OCI-LY3 (cell line): ENCODE results near the gene CD99L2.

Experiments
- H2AFZ ChIP-seq: fragments of 200-600, 300-600 bp; shearing (Covaris generic); 2 replicates; pipeline ENCODE4 v1.6.0; 2014; ENCODE audit warnings: antibody characterized with exemption, low read depth, low read length
- H3K27ac ChIP-seq: fragments of 200-600, 300-600 bp; sonication (generic); 2 replicates; pipeline ENCODE4 v1.5.1; 2014; ENCODE audit warnings: mild to moderate bottlenecking, low read length, moderate library complexity, mixed read lengths
- H3K27me3 ChIP-seq: fragments of 200-600, 300-600 bp; sonication (generic); 2 replicates; pipeline ENCODE4 v1.6.1; 2014; ENCODE audit warnings: low read depth, low read length, mixed read lengths
- H3K36me3 ChIP-seq: fragments of 200-600, 300-600 bp; sonication (generic); replicated peaks from 2 replicates; pipeline ENCODE3; 2014; ENCODE audit warnings: low read depth, low read length, mixed read lengths
- H3K4me1 ChIP-seq: fragments of 300-600, 200-600 bp; sonication (generic); 2 replicates; pipeline ENCODE4 v1.6.1; 2014; ENCODE audit warnings: low read length, mixed read lengths
- H3K4me2 ChIP-seq: fragments of 200-600, 300-600 bp; sonication (generic); 2 replicates; pipeline ENCODE4 v1.6.1; 2014; ENCODE audit warnings: low read length, mixed read lengths
- H3K4me3 ChIP-seq: fragments of 300-600, 200-600 bp; sonication (generic); 2 replicates; pipeline ENCODE4 v1.5.1; 2014; ENCODE audit warnings: antibody characterized with exemption, mild to moderate bottlenecking, low read length, moderate library complexity
- H3K79me2 ChIP-seq: fragments of 300-600, 200-600 bp; shearing (Covaris generic); 2 replicates; pipeline ENCODE4 v1.6.1; 2014; ENCODE audit warnings: mild to moderate bottlenecking, low read length, mixed read lengths
- H3K9ac ChIP-seq: fragments of 300-600, 200-600 bp; shearing (Covaris generic); 2 replicates; pipeline ENCODE4 v1.6.0; 2014; ENCODE audit warnings: mild to moderate bottlenecking, low read length, moderate library complexity
- H3K9me3 ChIP-seq: fragments of 200-600, 300-600 bp; shearing (Covaris generic); 2 replicates; pipeline ENCODE4 v1.6.1; 2014; ENCODE audit warnings: low read length, mixed read lengths; ENCODE audit not compliant: insufficient read depth
- H4K20me1 ChIP-seq: fragments of 200-600, 300-600 bp; sonication (generic); 2 replicates; pipeline ENCODE4 v1.6.1; 2016; ENCODE audit warnings: low read length, mixed read lengths; ENCODE audit not compliant: insufficient read depth
- CTCF ChIP-seq: fragments of 200-600, 300-600 bp; sonication (generic); IDR thresholded peaks from 2 replicates; pipeline ENCODE4 v1.5.1; 2014; ENCODE audit warnings: antibody characterized with exemption, low read length, low read depth
- EZH2phosphoT487 ChIP-seq: fragments of 200-600 bp; shearing (Covaris generic); IDR thresholded peaks from 2 replicates; pipeline ENCODE4 v1.6.1; 2018; ENCODE audit warnings: antibody characterized with exemption, mixed run types, low read depth

The CD99L2 gene

GRCh38 chrX:150772150-150772970 lies 126.1 kb downstream of the CD99L2 start:
- H3K4me2 ChIP-seq: peak overlapping the region; percentile 40
- H3K9ac ChIP-seq: no peak overlapping the region
- no peaks in the 10 kb centered on the region for H3K9me3 ChIP-seq
- H3K4me3 ChIP-seq: no peak overlapping the region
- no peaks in the 10 kb centered on the region for H3K79me2 ChIP-seq
- H3K36me3 ChIP-seq: no peaks in the 10 kb centered on the region
- no peak for TF ChIP-seq EZH2phosphoT487
- TF ChIP-seq CTCF: peak; percentile 77
- no peak overlapping the region for H3K27ac ChIP-seq
- no peaks in the 10 kb centered on the region for H3K27me3 ChIP-seq
- H3K4me1 ChIP-seq: no peaks in the 10 kb centered on the region
- H2AFZ ChIP-seq: no peak overlapping the region
- no peaks in the 10 kb centered on the region for H4K20me1 ChIP-seq

- H3K9me3 ChIP-seq: no peaks in the 10 kb centered on the region
- H2AFZ ChIP-seq: no peak overlapping the region
- TF ChIP-seq CTCF: no peak
- no peak for TF ChIP-seq EZH2phosphoT487
- no peaks in the 10 kb centered on the region for H3K36me3 ChIP-seq
- H4K20me1 ChIP-seq: no peaks in the 10 kb centered on the region
- H3K4me2 ChIP-seq: no peak overlapping the region
- no peak overlapping the region for H3K9ac ChIP-seq
- no peak overlapping the region for H3K4me3 ChIP-seq
- H3K27ac ChIP-seq: no peak overlapping the region
- no peaks in the 10 kb centered on the region for H3K4me1 ChIP-seq
- no peaks in the 10 kb centered on the region for H3K27me3 ChIP-seq
- no peaks in the 10 kb centered on the region for H3K79me2 ChIP-seq
These were observed 127.4 kb downstream of the CD99L2 start for GRCh38 chrX:150771116-150771515.

- H3K9me3 ChIP-seq: no peaks in the 10 kb centered on the region
- H3K79me2 ChIP-seq: no peaks in the 10 kb centered on the region
- no peaks in the 10 kb centered on the region for H3K27me3 ChIP-seq
- no peak overlapping the region for H2AFZ ChIP-seq
- TF ChIP-seq CTCF (no peak), EZH2phosphoT487 (no peak)
- no peaks in the 10 kb centered on the region for H3K4me1 ChIP-seq
- no peaks in the 10 kb centered on the region for H4K20me1 ChIP-seq
- no peak overlapping the region for H3K9ac ChIP-seq
- H3K4me3 ChIP-seq: no peak overlapping the region
- H3K27ac ChIP-seq: no peak overlapping the region
- no peaks in the 10 kb centered on the region for H3K36me3 ChIP-seq
- H3K4me2 ChIP-seq: no peak overlapping the region
These were observed 127.8 kb downstream of the CD99L2 start for GRCh38 chrX:150770623-150771022.

DNA sequence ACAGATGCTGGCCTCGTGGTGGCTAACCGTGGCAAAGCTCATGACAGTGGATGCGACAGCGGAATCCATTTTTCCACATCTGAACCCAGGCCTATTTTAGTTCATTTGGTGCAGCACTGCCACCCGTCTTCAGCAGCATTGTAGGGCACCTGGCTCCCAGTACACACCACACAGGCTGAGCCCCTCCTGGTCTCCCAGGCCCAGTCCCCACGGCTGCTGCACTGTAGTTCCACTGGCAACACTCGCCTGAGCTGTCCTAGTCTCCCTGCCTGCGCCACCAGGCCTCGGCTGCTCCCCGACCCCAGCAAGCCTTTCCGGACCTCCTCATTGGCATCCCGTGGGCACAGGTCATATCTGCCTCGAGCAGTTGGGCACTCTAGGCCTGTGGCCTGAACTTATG lies 129.1 kb downstream of the CD99L2 start:
- Histone ChIP-seq H3K9me3 (no peaks in the 10 kb centered on the region), H3K27me3 (no peaks in the 10 kb centered on the region), H3K36me3 (no peaks in the 10 kb centered on the region), H3K4me2 (no peak overlapping the region), H4K20me1 (no peaks in the 10 kb centered on the region), H3K9ac (no peak overlapping the region), H2AFZ (no peak overlapping the region), H3K27ac (no peak overlapping the region), H3K4me3 (no peak overlapping the region), H3K4me1 (no peaks in the 10 kb centered on the region), H3K79me2 (no peaks in the 10 kb centered on the region)
- TF ChIP-seq EZH2phosphoT487 (no peak), CTCF (no peak)
